GM18511 (cell line): ENCODE results near the gene SLC7A10.

ENCODE experiments used
- ATAC-seq: cut with Tn5 transposase; IDR thresholded peaks from one replicate; pipeline ENCODE4 v1.9.1; 2021; ENCODE audit warnings: mild to moderate bottlenecking, moderate library complexity; ENCODE audit not compliant: unreplicated experiment

The SLC7A10 gene

GRCh38 chr19:33225458-33225926 is at the start of gene SLC7A10:
TSS of gene SLC7A10 (minus strand) at chr19:33225850. CDS start at chr19:33225703, 147 bp downstream.
- ATAC-seq, result no peak

GRCh38 chr19:33274663-33275558 is 49.3 kb upstream of the SLC7A10 start:
- ATAC-seq, result no peak

GRCh38 chr19:33273881-33274662 is 48.4 kb upstream of the SLC7A10 start:
- no peak for ATAC-seq

GRCh38 chr19:33273065-33273736 is 47.6 kb upstream of the SLC7A10 start:
- no peak for ATAC-seq

- no peak for ATAC-seq
Measured at GRCh38 chr19:33271246-33272021, 45.8 kb upstream of the SLC7A10 start.

- ATAC-seq, result no peak
Measured at GRCh38 chr19:33270769-33271168, 45.1 kb upstream of the SLC7A10 start.

- no peak for ATAC-seq
Measured at GRCh38 chr19:33269016-33269415, 43.4 kb upstream of the SLC7A10 start.

- ATAC-seq, result no peak
Measured at GRCh38 chr19:33268162-33268991, 42.7 kb upstream of the SLC7A10 start.

- ATAC-seq, result no peak
Measured at GRCh38 chr19:33267706-33268105, 42.1 kb upstream of the SLC7A10 start.

- no peak for ATAC-seq
Measured at GRCh38 chr19:33266974-33267484, 41.4 kb upstream of the SLC7A10 start.

GRCh38 chr19:33264881-33265445 is 39.3 kb upstream of the SLC7A10 start:
- ATAC-seq, result no peak

GRCh38 chr19:33263325-33264023 is 37.8 kb upstream of the SLC7A10 start:
- ATAC-seq, result no peak

GRCh38 chr19:33261511-33262189 is 36.0 kb upstream of the SLC7A10 start:
- no peak for ATAC-seq

GRCh38 chr19:33260628-33261418 is 35.2 kb upstream of the SLC7A10 start:
- no peak for ATAC-seq

- ATAC-seq, result no peak
Measured at GRCh38 chr19:33259539-33259938, 33.9 kb upstream of the SLC7A10 start.

- ATAC-seq, result no peak
Measured at GRCh38 chr19:33257828-33258227, 32.2 kb upstream of the SLC7A10 start.

- no peak for ATAC-seq
Measured at GRCh38 chr19:33256261-33256660, 30.6 kb upstream of the SLC7A10 start.
